GM18907 (cell line): ENCODE measurements around the gene SLC22A31.
"Not testable (repeated sequence)": the region's sequence is repeated elsewhere in the genome, so short reads cannot be mapped to it uniquely, and the experiment has no call there.

ENCODE experiments used
- ATAC-seq: cut with Tn5 transposase; IDR thresholded peaks from one replicate; pipeline ENCODE4 v1.9.1; 2021; ENCODE audit warnings: mild to moderate bottlenecking, moderate library complexity; ENCODE audit not compliant: unreplicated experiment

Gene SLC22A31

GRCh38 chr16:89167425-89167941, 32.9 kb downstream of the SLC22A31 start:
- ATAC-seq = no peak

GRCh38 chr16:89166696-89167424, 33.5 kb downstream of the SLC22A31 start:
- ATAC-seq = no peak

GRCh38 chr16:89165681-89165979, 34.7 kb downstream of the SLC22A31 start:
- not testable (repeated sequence) for ATAC-seq

- no peak for ATAC-seq
These were observed 35.3 kb downstream of the SLC22A31 start for GRCh38 chr16:89164847-89165680.

GRCh38 chr16:89164436-89164835, 35.9 kb downstream of the SLC22A31 start:
- no peak for ATAC-seq

DNA sequence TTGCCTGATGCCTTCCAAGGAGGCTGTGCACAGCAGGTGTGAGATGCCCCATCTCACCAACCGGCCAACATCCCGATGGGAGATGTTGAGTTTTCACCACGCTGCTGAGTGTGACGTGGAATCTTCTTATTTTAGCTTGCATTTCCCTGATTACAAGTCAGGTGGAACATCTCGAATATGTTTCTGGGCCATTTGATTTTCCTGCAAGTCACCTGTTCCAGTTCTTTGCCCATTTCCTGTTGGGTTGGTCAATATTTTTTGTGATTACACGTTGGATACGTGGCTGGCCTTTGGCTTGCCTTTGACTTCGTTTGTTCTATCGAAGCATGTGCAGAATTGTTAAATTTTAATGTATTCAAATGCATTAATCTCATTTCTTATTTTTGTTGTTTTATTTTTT, 37.0 kb downstream of the SLC22A31 start:
- ATAC-seq = no peak

GRCh38 chr16:89161763-89162713, 38.3 kb downstream of the SLC22A31 start:
- ATAC-seq = no peak

GRCh38 chr16:89160977-89161701, 39.2 kb downstream of the SLC22A31 start:
- no peak for ATAC-seq

DNA sequence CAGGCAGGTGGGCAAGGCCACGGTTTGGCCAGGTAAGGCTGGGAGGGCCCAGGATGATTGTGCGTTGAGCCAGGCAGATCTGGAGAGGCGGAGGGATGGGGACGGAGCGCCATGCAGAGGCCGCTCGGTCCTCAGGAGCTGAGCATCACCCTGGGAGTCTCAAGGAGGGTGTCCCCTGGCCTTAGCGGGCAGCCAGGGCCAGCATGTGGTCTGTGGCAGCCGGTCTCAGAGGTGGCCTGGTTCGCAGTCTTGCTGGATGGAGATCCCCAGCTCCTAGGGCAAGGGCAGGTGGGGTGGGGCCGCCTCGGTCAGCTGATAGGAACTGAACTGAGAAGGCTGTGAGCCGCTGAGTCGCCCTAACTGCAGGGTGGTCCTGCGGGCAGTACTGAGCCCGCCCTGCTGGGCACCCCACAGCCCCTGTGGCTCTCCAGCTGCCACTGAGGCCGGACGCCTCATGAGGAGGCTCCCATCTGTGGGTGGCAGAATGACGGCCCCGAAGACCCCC, 40.4 kb downstream of the SLC22A31 start:
- no peak for ATAC-seq

GRCh38 chr16:89159066-89159849, 41.1 kb downstream of the SLC22A31 start:
- no peak for ATAC-seq

DNA sequence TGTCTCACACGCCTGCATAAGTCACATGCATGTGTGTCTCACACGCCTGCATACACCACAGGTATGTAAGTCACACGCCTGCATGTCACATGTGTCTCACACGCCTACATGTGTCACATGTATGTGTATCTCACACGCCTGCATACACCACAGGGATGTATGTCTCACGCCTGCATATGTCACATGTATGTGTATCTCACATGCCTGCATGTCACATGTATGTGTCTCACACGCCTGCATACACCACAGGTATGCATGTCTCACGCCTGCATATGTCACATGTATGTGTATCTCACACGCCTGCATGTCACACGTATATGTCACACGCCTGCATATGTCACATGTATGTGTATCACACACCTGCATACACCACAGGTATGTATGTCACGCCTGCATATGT, 42.6 kb downstream of the SLC22A31 start:
- ATAC-seq = no peak

- no peak for ATAC-seq
These were observed 43.3 kb downstream of the SLC22A31 start for GRCh38 chr16:89156740-89157645.

GRCh38 chr16:89155851-89156739, 44.2 kb downstream of the SLC22A31 start:
- no peak for ATAC-seq

DNA sequence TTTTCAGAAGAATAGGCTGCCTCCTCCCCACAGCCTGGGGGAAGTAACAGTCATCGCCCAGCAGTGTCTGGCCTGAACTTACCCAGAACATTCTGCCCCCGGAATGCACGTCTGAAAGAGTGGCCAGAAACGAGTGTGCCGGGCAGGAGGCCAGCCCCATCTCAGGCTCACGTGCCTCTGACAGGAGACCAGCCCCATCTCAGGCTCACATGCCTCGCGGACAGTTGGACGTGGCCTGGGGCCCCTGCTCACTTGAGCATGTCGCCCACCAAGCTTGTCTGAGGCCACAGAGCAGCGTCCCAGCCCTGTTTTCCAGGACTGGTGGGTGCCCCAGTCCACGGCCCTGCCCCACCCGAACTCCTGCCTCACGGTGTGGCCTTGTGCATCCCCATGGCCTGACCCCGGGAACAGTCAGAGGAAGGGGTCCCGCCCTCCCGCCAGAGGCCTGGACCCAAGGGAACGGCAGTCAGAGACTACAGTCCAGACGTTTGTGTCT, 45.1 kb downstream of the SLC22A31 start:
- ATAC-seq = no peak

DNA sequence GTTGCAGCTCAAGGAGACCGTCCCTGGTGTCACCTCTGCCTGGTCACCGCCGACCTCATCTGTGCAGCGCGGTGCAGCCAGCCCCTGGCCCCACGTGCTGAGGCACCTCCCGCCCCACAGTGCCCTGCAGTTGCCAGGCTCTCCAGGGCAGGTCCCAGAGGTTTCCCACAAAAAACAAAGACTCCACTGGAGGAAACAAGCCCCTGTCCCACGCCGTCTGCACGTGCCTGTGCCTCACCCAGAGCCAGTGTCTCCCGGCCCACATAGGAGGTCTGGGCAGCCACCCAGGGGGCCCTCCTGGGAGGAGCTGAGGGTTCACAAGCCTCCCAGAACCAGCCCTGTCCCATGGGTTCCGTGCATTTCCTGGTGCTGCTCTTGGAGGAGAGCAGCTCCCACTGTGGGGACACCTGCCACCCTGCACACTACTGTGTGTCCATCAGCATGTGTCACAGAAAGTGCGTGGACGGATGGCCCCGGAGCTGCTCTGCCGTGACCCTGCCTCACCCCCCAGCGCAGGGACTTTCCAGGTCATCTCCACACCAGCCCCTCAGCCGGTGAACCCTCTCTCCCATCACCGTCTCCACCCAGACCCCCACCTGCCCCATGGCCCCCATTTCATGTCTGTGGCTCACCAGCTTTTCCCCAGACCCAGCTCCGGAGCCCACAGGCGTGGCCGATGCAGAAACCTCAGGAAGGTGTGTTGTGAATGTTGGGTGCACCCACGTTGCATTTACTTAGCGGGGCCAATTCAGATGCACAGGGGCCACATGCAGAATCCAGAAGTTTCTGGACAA, 45.8 kb downstream of the SLC22A31 start:
- ATAC-seq = no peak

DNA sequence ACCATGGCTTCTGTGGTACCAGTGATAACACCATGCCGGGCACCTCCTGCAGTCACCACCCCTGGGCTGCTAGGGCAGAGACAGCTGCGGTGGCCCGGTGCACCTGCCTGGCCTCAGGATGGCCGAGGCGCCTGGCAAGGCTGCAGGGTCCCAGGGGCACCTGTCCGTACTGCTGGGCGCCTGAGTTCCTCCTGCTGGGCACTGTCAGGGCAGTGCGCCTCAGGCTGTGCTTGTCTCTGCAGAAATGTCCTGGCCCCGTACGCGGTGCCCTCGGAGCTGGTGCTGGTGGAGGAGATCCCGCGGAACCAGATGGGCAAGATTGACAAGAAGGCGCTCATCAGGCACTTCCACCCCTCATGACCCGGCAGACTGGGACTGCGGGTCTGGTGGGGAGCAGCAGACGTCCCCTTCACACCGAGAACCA, 46.5 kb downstream of the SLC22A31 start:
- no peak for ATAC-seq
